Measurements from ENCODE around the gene RIMBP2.

RIMBP2 gene

GRCh38 chr12:130414381-130414780 is 301.7 kb downstream of the RIMBP2 start:
- Histone ChIP-seq H3K4me3 (ENCODE audit: insufficient read depth, low read depth, low read length, poor library complexity, severe bottlenecking) (no peak overlapping the region), H3K9me3 (ENCODE audit: control insufficient read depth, low read length) (no peaks in the 10 kb centered on the region), H3K27me3 (replicated peaks; ENCODE audit: control insufficient read depth, insufficient read depth, low read length, poor library complexity, severe bottlenecking) (peaks cover 6% of the 10 kb centered on the region), H3K27ac (ENCODE audit: insufficient read depth, low read length, poor library complexity, severe bottlenecking) (no peak overlapping the region), H3K36me3 (ENCODE audit: control insufficient read depth, insufficient read depth, low read length) (no peaks in the 10 kb centered on the region), H3K4me1 (ENCODE audit: control insufficient read depth, insufficient read depth, low read length, poor library complexity, severe bottlenecking) (no peaks in the 10 kb centered on the region)
- no peak for DNase-seq

DNA sequence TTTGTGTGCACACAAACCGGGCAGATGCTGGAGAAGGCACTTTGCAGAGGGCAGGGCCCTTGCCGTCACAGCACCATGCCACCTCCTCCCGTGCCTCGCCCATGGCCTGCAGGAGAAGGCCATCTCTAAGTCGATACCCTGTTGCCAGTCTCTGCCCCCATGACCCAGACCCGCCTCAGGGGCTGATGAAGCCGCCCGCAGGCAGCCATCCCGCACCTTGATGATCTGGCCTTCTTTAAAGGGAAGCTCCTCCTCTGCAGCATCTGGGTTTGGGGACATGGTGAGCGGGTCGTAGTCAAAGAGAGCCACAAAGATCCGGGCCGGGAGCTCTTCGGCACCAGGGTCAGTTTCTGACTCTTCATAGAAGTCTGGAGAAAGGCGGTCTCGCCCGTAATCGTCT is 302.2 kb downstream of the RIMBP2 start:
- Histone ChIP-seq H3K27me3 (replicated peaks; ENCODE audit: control insufficient read depth, insufficient read depth, low read length, poor library complexity, severe bottlenecking) (peaks cover 6% of the 10 kb centered on the region), H3K4me1 (ENCODE audit: control insufficient read depth, insufficient read depth, low read length, poor library complexity, severe bottlenecking) (no peaks in the 10 kb centered on the region), H3K27ac (ENCODE audit: insufficient read depth, low read length, poor library complexity, severe bottlenecking) (no peak overlapping the region), H3K4me3 (ENCODE audit: insufficient read depth, low read depth, low read length, poor library complexity, severe bottlenecking) (no peak overlapping the region), H3K36me3 (ENCODE audit: control insufficient read depth, insufficient read depth, low read length) (no peaks in the 10 kb centered on the region), H3K9me3 (ENCODE audit: control insufficient read depth, low read length) (no peaks in the 10 kb centered on the region)
- no peak for DNase-seq

GRCh38 chr12:130412384-130412783 is 303.7 kb downstream of the RIMBP2 start:
- DNase-seq, result no peak
- no peak overlapping the region for H3K4me3 ChIP-seq (ENCODE audit: insufficient read depth, low read depth, low read length, poor library complexity, severe bottlenecking)
- H3K9me3 ChIP-seq (ENCODE audit: control insufficient read depth, low read length), result no peaks in the 10 kb centered on the region

GRCh38 chr12:130405332-130405731 is 310.8 kb downstream of the RIMBP2 start:
- Histone ChIP-seq H3K36me3 (ENCODE audit: control insufficient read depth, insufficient read depth, low read length) (no peaks in the 10 kb centered on the region), H3K9me3 (ENCODE audit: control insufficient read depth, low read length) (no peaks in the 10 kb centered on the region), H3K4me3 (ENCODE audit: insufficient read depth, low read depth, low read length, poor library complexity, severe bottlenecking) (no peak overlapping the region), H3K27ac (ENCODE audit: insufficient read depth, low read length, poor library complexity, severe bottlenecking) (no peak overlapping the region), H3K4me1 (ENCODE audit: control insufficient read depth, insufficient read depth, low read length, poor library complexity, severe bottlenecking) (no peaks in the 10 kb centered on the region), H3K27me3 (replicated peaks; ENCODE audit: control insufficient read depth, insufficient read depth, low read length, poor library complexity, severe bottlenecking) (no peaks in the 10 kb centered on the region)
- DNase-seq, result no peak

More at GRCh38 chr12:130412384-130412783, 303.7 kb downstream of the RIMBP2 start:
- no peak overlapping the region for H3K27ac ChIP-seq (ENCODE audit: insufficient read depth, low read length, poor library complexity, severe bottlenecking)
- peaks cover 6% of the 10 kb centered on the region for H3K27me3 ChIP-seq (replicated peaks; ENCODE audit: control insufficient read depth, insufficient read depth, low read length, poor library complexity, severe bottlenecking)
- no peaks in the 10 kb centered on the region for H3K4me1 ChIP-seq (ENCODE audit: control insufficient read depth, insufficient read depth, low read length, poor library complexity, severe bottlenecking)
- H3K36me3 ChIP-seq (ENCODE audit: control insufficient read depth, insufficient read depth, low read length), result no peaks in the 10 kb centered on the region

- no peaks in the 10 kb centered on the region for H3K9me3 ChIP-seq (ENCODE audit: control insufficient read depth, low read length)
- H3K4me3 ChIP-seq (ENCODE audit: insufficient read depth, low read depth, low read length, poor library complexity, severe bottlenecking), result no peak overlapping the region
- no peaks in the 10 kb centered on the region for H3K27me3 ChIP-seq (replicated peaks; ENCODE audit: control insufficient read depth, insufficient read depth, low read length, poor library complexity, severe bottlenecking)
- DNase-seq, result no peak
- H3K4me1 ChIP-seq (ENCODE audit: control insufficient read depth, insufficient read depth, low read length, poor library complexity, severe bottlenecking), result no peaks in the 10 kb centered on the region
- H3K36me3 ChIP-seq (ENCODE audit: control insufficient read depth, insufficient read depth, low read length), result no peaks in the 10 kb centered on the region
- H3K27ac ChIP-seq (ENCODE audit: insufficient read depth, low read length, poor library complexity, severe bottlenecking), result no peak overlapping the region
These were observed 314.4 kb downstream of the RIMBP2 start for GRCh38 chr12:130401703-130402102.

DNA sequence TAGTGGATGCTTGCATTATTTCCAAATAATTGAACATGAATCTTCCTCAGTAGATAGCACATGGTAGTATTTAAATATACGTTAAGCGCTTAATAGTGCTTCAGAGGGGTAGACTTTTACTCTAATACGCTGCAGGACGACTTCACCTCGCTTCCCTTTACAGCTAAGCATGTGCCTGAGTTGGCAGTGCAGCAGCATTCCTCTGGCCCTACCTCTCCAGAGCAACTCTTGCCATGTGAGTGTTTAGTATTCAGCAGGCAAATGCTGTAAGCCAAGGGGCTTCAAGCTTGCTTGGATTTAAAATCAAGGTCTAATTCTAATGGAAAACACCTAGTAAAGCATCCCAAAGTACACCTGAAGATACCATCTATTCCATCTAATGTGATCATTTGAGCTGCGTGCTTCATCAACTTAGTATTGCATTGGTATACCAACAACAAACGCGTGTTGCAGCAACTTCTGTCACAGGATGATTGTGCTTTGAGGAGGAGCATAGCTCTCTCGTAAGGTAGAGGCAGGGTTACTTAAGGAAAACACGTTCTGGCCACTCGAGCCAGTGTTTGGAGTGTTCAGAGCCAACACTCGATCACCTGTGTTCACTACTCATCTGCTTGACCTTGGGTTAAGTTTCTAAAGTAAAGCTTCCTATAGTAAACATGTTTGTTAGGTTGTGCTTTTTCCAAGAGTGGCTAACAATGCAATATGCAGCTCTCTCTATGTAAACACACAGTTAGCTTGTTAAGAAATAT is 317.8 kb downstream of the RIMBP2 start:
- Histone ChIP-seq H3K4me3 (ENCODE audit: insufficient read depth, low read depth, low read length, poor library complexity, severe bottlenecking) (no peak overlapping the region), H3K4me1 (ENCODE audit: control insufficient read depth, insufficient read depth, low read length, poor library complexity, severe bottlenecking) (no peaks in the 10 kb centered on the region), H3K9me3 (ENCODE audit: control insufficient read depth, low read length) (no peaks in the 10 kb centered on the region), H3K36me3 (ENCODE audit: control insufficient read depth, insufficient read depth, low read length) (no peaks in the 10 kb centered on the region), H3K27me3 (replicated peaks; ENCODE audit: control insufficient read depth, insufficient read depth, low read length, poor library complexity, severe bottlenecking) (no peaks in the 10 kb centered on the region), H3K27ac (ENCODE audit: insufficient read depth, low read length, poor library complexity, severe bottlenecking) (no peak overlapping the region)
- no peak for DNase-seq

DNA sequence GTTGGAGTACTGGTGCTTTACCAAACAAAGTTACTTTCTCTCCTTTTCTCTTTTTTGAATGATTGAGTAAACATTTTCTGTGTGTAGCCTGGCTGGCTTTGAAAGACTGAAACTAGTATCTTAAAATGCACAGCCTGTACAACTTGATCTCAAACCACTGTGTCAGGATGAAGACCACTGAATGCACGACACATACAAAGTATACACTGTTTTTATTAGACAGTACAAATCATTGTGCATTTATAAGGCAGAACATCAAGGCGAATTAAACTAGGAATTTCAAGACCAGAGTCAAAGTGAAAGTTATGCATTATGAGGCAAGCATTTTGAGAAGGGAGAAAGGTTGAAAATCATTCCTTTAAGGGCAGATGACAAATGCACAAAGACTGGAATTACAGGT is 319.4 kb downstream of the RIMBP2 start:
- Histone ChIP-seq H3K36me3 (ENCODE audit: control insufficient read depth, insufficient read depth, low read length) (no peaks in the 10 kb centered on the region), H3K9me3 (ENCODE audit: control insufficient read depth, low read length) (no peaks in the 10 kb centered on the region), H3K4me1 (ENCODE audit: control insufficient read depth, insufficient read depth, low read length, poor library complexity, severe bottlenecking) (no peaks in the 10 kb centered on the region), H3K27ac (ENCODE audit: insufficient read depth, low read length, poor library complexity, severe bottlenecking) (no peak overlapping the region), H3K4me3 (ENCODE audit: insufficient read depth, low read depth, low read length, poor library complexity, severe bottlenecking) (no peak overlapping the region), H3K27me3 (replicated peaks; ENCODE audit: control insufficient read depth, insufficient read depth, low read length, poor library complexity, severe bottlenecking) (no peaks in the 10 kb centered on the region)
- no peak for DNase-seq

DNA sequence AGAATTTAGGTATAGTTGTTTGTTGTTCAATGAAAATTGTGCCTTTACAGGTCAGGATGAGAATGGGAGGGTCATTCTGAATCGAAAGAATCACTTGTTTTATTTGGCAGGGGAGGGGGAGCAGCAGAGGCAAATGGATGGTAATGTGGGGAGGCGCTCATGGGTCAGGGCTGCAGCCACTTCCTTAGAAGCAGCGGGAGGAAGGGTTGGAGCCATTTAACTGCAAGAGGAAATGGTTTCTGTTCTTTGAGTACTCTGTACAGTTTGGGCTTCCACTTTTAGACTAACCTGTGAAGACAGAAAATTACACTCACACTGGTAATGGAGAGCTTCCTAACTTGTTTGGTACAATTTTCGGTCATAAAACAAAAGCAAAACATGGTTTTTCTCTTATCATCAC is 321.2 kb downstream of the RIMBP2 start:
- H3K27me3 ChIP-seq (replicated peaks; ENCODE audit: control insufficient read depth, insufficient read depth, low read length, poor library complexity, severe bottlenecking), result no peaks in the 10 kb centered on the region
- no peaks in the 10 kb centered on the region for H3K4me1 ChIP-seq (ENCODE audit: control insufficient read depth, insufficient read depth, low read length, poor library complexity, severe bottlenecking)
- H3K27ac ChIP-seq (ENCODE audit: insufficient read depth, low read length, poor library complexity, severe bottlenecking), result no peak overlapping the region
- no peaks in the 10 kb centered on the region for H3K9me3 ChIP-seq (ENCODE audit: control insufficient read depth, low read length)
- no peak for DNase-seq
- H3K4me3 ChIP-seq (ENCODE audit: insufficient read depth, low read depth, low read length, poor library complexity, severe bottlenecking), result no peak overlapping the region
- no peaks in the 10 kb centered on the region for H3K36me3 ChIP-seq (ENCODE audit: control insufficient read depth, insufficient read depth, low read length)

DNA sequence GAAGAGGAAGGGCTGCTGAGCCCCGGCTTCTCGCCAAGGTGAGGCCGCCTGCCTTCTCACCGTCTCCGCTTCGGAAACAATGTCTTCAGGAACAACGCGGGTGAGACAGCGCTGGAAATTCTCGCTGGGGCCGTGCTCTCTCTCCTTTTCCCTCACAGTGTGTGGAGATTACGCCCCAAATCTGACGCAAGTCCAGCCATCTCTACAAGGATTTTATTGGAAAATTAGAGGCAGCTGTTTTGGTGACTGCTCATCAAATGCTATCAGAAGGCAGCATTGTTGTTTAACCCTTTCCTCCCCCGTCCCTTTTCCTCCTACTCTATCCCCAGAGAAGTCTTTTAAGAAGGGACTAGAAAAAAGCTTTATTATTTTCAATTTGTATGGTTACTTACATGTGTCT is 324.9 kb downstream of the RIMBP2 start:
- Histone ChIP-seq H3K36me3 (ENCODE audit: control insufficient read depth, insufficient read depth, low read length) (no peaks in the 10 kb centered on the region), H3K9me3 (ENCODE audit: control insufficient read depth, low read length) (no peaks in the 10 kb centered on the region), H3K4me1 (ENCODE audit: control insufficient read depth, insufficient read depth, low read length, poor library complexity, severe bottlenecking) (no peaks in the 10 kb centered on the region), H3K27me3 (replicated peaks; ENCODE audit: control insufficient read depth, insufficient read depth, low read length, poor library complexity, severe bottlenecking) (no peaks in the 10 kb centered on the region), H3K27ac (ENCODE audit: insufficient read depth, low read length, poor library complexity, severe bottlenecking) (no peak overlapping the region), H3K4me3 (ENCODE audit: insufficient read depth, low read depth, low read length, poor library complexity, severe bottlenecking) (no peak overlapping the region)
- DNase-seq, result no peak

DNA sequence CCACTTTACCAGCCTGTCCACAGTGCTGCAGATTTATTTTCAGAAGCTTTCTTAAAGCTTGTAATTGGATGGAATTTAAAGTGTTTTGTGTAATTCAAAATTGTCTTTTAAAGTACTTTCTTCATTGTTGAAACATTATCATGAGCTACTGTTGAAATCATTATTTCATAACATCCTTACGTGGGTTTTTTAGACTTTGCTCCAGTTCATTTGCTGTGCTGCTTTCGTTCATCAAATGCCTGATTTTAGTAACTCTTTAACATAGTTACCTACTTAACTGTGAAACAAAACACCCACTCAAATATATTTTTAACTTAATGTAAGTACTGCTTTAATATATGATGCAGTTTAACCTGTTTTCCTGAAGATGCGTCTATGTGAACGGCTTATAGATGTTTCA is 330.9 kb downstream of the RIMBP2 start:
- DNase-seq, result no peak
- no peaks in the 10 kb centered on the region for H3K36me3 ChIP-seq (ENCODE audit: control insufficient read depth, insufficient read depth, low read length)
- no peaks in the 10 kb centered on the region for H3K9me3 ChIP-seq (ENCODE audit: control insufficient read depth, low read length)
- no peak overlapping the region for H3K27ac ChIP-seq (ENCODE audit: insufficient read depth, low read length, poor library complexity, severe bottlenecking)
- H3K4me3 ChIP-seq (ENCODE audit: insufficient read depth, low read depth, low read length, poor library complexity, severe bottlenecking), result no peak overlapping the region
- no peaks in the 10 kb centered on the region for H3K4me1 ChIP-seq (ENCODE audit: control insufficient read depth, insufficient read depth, low read length, poor library complexity, severe bottlenecking)
- H3K27me3 ChIP-seq (replicated peaks; ENCODE audit: control insufficient read depth, insufficient read depth, low read length, poor library complexity, severe bottlenecking), result no peaks in the 10 kb centered on the region
